HCT116 (cell line): ENCODE results near the gene FAM162B. TPM values are rescaled to one million over a fixed set of nuclear protein-coding genes. Genes with fewer than 3 reads are reported as not detected.

Source experiments
- ATAC-seq: fragments of 200-7000 bp; cut with Tn5 transposase; 2 replicates; pipeline ENCODE4 v1.9.1; 2020; ENCODE audit warnings: mild to moderate bottlenecking, moderate library complexity
- BruUV-seq: library from RNA; stranded (reverse); fragments of 400-500 nt; replicated peaks from 2 replicates; lab custom pipeline; 2021; lab: Mats Ljungman, UMichigan
- CTCF ChIA-PET: fragments of 300-600 bp; sonication (Branson Sonifier 250); formaldehyde crosslinking; loops from one replicate; lab custom pipeline; 2021; ENCODE audit warnings: antibody characterized with exemption; lab: Charles Lee
- POLR2A ChIA-PET: fragments of 300-600, 350-600 bp; sonication (Branson Sonifier 250); formaldehyde crosslinking; loops from one replicate; lab custom pipeline; 2021; ENCODE audit warnings: antibody characterized with exemption; lab: Charles Lee
- RAD21 ChIA-PET, 2 experiments: fragments of 300-600 bp; sonication (Branson Sonifier 250); formaldehyde crosslinking; loops; one replicate each; lab custom pipeline; 2023; ENCODE audit warnings: low total read pairs in 2 of 2; ENCODE audit not compliant: uncharacterized antibody in 2 of 2, unreplicated experiment in 2 of 2, low non-redundant PET in 1 of 2; lab: Charles Lee
- DNase-seq: peaks from one replicate; pipeline ENCODE4 v3.0.0-alpha.2; 2010; ENCODE audit warnings: low read depth, low spot score
- H2AFZ ChIP-seq: fragments of 200-600 bp; shearing (Covaris generic), sonication (generic); 2 replicates; pipeline ENCODE4 v1.6.1; 2017; ENCODE audit warnings: low read depth, mixed run types, mixed read lengths, antibody characterized with exemption, low read length; ENCODE audit not compliant: poor library complexity, severe bottlenecking
- H3K27ac ChIP-seq: 2 replicates; pipeline ENCODE4 v1.5.1; 2012; ENCODE audit warnings: low read depth, low read length
- H3K27me3 ChIP-seq: fragments of 200-600 bp; sonication (generic); 2 replicates; pipeline ENCODE4 v1.6.1; 2016; ENCODE audit warnings: mixed run types, low read length, mixed read lengths; ENCODE audit not compliant: insufficient read depth
- H3K36me3 ChIP-seq, 2 experiments: fragments of 200-500 bp in 1 of 2; fragments of 200-600 bp in 1 of 2; sonication (Bioruptor generic) in 1 of 2; sonication (generic) in 1 of 2; 2 replicates each; pipeline versions ENCODE4 v1.5.1 to v1.6.1; 2014 to 2016; ENCODE audit warnings: low read length in 2 of 2, inconsistent platforms in 1 of 2, mixed read lengths in 1 of 2, mixed run types in 1 of 2; ENCODE audit not compliant: insufficient read depth in 2 of 2, control insufficient read depth in 1 of 2
- H3K4me1 ChIP-seq, 2 experiments: fragments of 200-600 bp in 1 of 2; sonication (generic) in 1 of 2; 2 replicates each; pipeline versions ENCODE4 v1.5.1 to v1.6.1; 2012 to 2017; ENCODE audit warnings: low read length in 2 of 2, inconsistent platforms in 1 of 2, mild to moderate bottlenecking in 1 of 2, mixed read lengths in 1 of 2, mixed run types in 1 of 2, moderate library complexity in 1 of 2; ENCODE audit not compliant: insufficient read depth in 2 of 2, control insufficient read depth in 1 of 2
- H3K4me2 ChIP-seq: fragments of 200-600 bp; sonication (generic); 2 replicates; pipeline ENCODE4 v1.6.1; 2017; ENCODE audit warnings: mixed run types, low read length, mixed read lengths
- H3K4me3 ChIP-seq, 2 experiments: fragments of 200-600 bp in 1 of 2; sonication (generic) in 1 of 2; replicated peaks in 1 of 2; 2 replicates each; pipeline ENCODE4 v1.5.1; 2011 to 2016; ENCODE audit warnings: low read length in 2 of 2, control low read depth in 1 of 2, low read depth in 1 of 2, mild to moderate bottlenecking in 1 of 2, mixed read lengths in 1 of 2, mixed run types in 1 of 2
- H3K79me2 ChIP-seq: fragments of 200-600 bp; sonication (generic); 2 replicates; pipeline ENCODE4 v1.6.1; 2017; ENCODE audit warnings: mild to moderate bottlenecking, mixed run types, low read length, moderate library complexity, mixed read lengths; ENCODE audit not compliant: insufficient read depth
- H3K9ac ChIP-seq: fragments of 200-600 bp; sonication (generic); 2 replicates; pipeline ENCODE4 v1.6.1; 2016; ENCODE audit warnings: low read length, mixed read lengths
- H3K9me2 ChIP-seq: fragments of 200-600 bp; sonication (generic), shearing (Covaris generic); 2 replicates; pipeline ENCODE4 v1.6.1; 2017; ENCODE audit warnings: mixed run types, mild to moderate bottlenecking, moderate library complexity; ENCODE audit not compliant: insufficient read depth
- H3K9me3 ChIP-seq, 2 experiments: fragments of 200-500 bp in 1 of 2; fragments of 200-600 bp in 1 of 2; sonication (Bioruptor generic) in 1 of 2; sonication (generic) in 1 of 2; 2 replicates each; pipeline ENCODE4 v1.6.1; 2014 to 2017; ENCODE audit warnings: low read length in 2 of 2, mixed read lengths in 2 of 2, inconsistent platforms in 1 of 2, low read depth in 1 of 2, mild to moderate bottlenecking in 1 of 2, mixed run types in 1 of 2, moderate library complexity in 1 of 2; ENCODE audit not compliant: control insufficient read depth in 1 of 2, insufficient read depth in 1 of 2
- H4K20me1 ChIP-seq: fragments of 200-600 bp; sonication (generic), shearing (Covaris generic); 2 replicates; pipeline ENCODE4 v1.6.1; 2017; ENCODE audit warnings: mixed run types, mild to moderate bottlenecking, moderate library complexity; ENCODE audit not compliant: insufficient read depth
- CBX3 ChIP-seq: IDR thresholded peaks from 2 replicates; pipeline ENCODE4 v1.6.1; 2012; ENCODE audit warnings: low read depth
- CEBPB ChIP-seq: IDR thresholded peaks from 2 replicates; pipeline ENCODE4 v1.6.1; 2012; ENCODE audit warnings: low read depth
- EGR1 ChIP-seq: IDR thresholded peaks from 2 replicates; pipeline ENCODE4 v1.6.1; 2012; ENCODE audit warnings: low read depth
- ELF1 ChIP-seq: IDR thresholded peaks from 2 replicates; pipeline ENCODE4 v1.6.1; 2012; ENCODE audit warnings: low read depth, borderline replicate concordance
- EZH2 ChIP-seq: fragments of 200-600 bp; sonication (generic); IDR thresholded peaks from 2 replicates; pipeline ENCODE4 v1.6.1; 2017; ENCODE audit warnings: antibody characterized with exemption, mixed run types
- EZH2phosphoT487 ChIP-seq: fragments of 200-600 bp; IDR thresholded peaks from 2 replicates; pipeline ENCODE4 v1.6.1; 2018; ENCODE audit warnings: antibody characterized with exemption, borderline replicate concordance
- FOSL1 ChIP-seq: IDR thresholded peaks from 2 replicates; pipeline ENCODE4 v1.6.1; 2012; ENCODE audit warnings: low read depth
- JUND ChIP-seq: IDR thresholded peaks from 2 replicates; pipeline ENCODE4 v1.6.1; 2012
- MAX ChIP-seq: IDR thresholded peaks from 2 replicates; pipeline ENCODE4 v1.6.1; 2012
- POLR2A ChIP-seq: IDR thresholded peaks from 2 replicates; pipeline ENCODE4 v1.7.0; 2011; ENCODE audit warnings: borderline replicate concordance; ENCODE audit not compliant: insufficient read depth, insufficient read length; ENCODE audit errors: extremely low read depth
- POLR2AphosphoS5 ChIP-seq: IDR thresholded peaks from 2 replicates; pipeline ENCODE4 v1.6.1; 2011; ENCODE audit warnings: mild to moderate bottlenecking, low read depth, low read length, moderate library complexity
- RAD21 ChIP-seq: IDR thresholded peaks from 2 replicates; pipeline ENCODE4 v1.6.1; 2012; ENCODE audit warnings: low read depth, mild to moderate bottlenecking
- SIN3A ChIP-seq: IDR thresholded peaks from 2 replicates; pipeline ENCODE4 v1.6.1; 2012; ENCODE audit warnings: low read depth
- TCF7L2 ChIP-seq: IDR thresholded peaks from 2 replicates; pipeline ENCODE4 v1.7.0; 2011; ENCODE audit warnings: borderline replicate concordance, inconsistent platforms; ENCODE audit not compliant: insufficient read depth, insufficient read length; ENCODE audit errors: extremely low read depth
- YY1 ChIP-seq: IDR thresholded peaks from 2 replicates; pipeline ENCODE4 v1.6.1; 2011; ENCODE audit warnings: low read length, low read depth, moderate library complexity, mild to moderate bottlenecking; ENCODE audit not compliant: insufficient replicate concordance; ENCODE audit errors: extremely low read depth
- ZBTB33 ChIP-seq: IDR thresholded peaks from 2 replicates; pipeline ENCODE4 v1.6.1; 2011; ENCODE audit warnings: mild to moderate bottlenecking, low read length, moderate library complexity; ENCODE audit not compliant: insufficient replicate concordance; ENCODE audit errors: extremely low read depth
- ZFX ChIP-seq: fragments of 450-650 bp; IDR thresholded peaks from 2 replicates; pipeline ENCODE4 v1.6.1; 2017
- ZNF274 ChIP-seq: fragments of 200-500 bp; sonication (Bioruptor generic); IDR thresholded peaks from 2 replicates; pipeline ENCODE4 v1.6.1; 2014; ENCODE audit warnings: mild to moderate bottlenecking, low read depth, low read length, inconsistent platforms
- intact Hi-C: fragments of 100-400 bp; cut with micrococcal nuclease; formaldehyde crosslinking; loops from 2 replicates; pipeline ENCODE4 v1.10.0; 2022
- total RNA-seq: library from RNA; stranded (reverse); gene quantifications from one replicate; pipeline ENCODE4 v1.2.1, GENCODE V29; 2021; ENCODE audit not compliant: unreplicated experiment
- TF ChIP-seq, protein P1 (sequence below): IDR thresholded peaks from 2 replicates; pipeline ENCODE4 v1.6.1; 2012; ENCODE audit warnings: low read depth

The FAM162B gene
- total RNA-seq, 1 experiment from 2014 or later: not detected

DNA sequence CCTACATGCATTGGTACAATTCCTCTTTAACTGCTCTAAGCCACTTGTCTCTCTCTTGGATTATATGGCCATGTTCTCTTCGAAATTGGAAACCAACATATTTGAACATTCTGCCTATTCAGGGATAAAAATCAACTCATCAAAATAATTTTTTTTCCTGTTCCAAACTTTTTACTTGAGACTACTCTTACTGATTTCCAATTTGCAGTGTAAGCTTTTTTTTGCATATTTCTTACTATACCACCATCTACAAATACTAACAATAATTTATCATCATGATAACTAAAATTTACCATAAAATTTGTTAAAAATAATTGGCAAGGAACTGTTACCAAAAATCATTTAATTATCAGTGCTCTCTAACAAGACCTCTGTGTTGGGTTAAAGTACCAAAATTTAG lies 6.9 kb upstream of the FAM162B start (continued):
- no peak for TF ChIP-seq POLR2A

DNA sequence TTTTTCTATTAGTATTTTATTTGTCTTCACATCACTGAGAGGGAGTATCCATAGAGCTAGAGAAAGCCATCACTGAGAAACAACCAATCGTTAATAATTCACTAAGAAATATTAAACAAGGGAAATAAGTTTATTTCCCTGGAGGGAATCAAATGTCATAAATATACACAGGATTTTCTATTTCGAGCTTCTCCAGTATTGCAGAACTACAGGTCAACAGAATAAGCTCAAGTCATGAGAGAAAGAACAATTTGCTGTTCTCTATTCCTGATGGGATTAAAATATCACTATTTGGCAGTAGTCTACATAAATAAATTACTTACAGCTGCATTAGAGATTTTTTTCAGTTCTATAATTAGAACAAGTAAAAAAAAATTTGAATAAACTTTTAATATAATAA lies 2.2 kb upstream of the FAM162B start:
- H3K79me2 ChIP-seq: no peaks in the 10 kb centered on the region
- TF ChIP-seq TCF7L2 (no peak), ZNF274 (no peak), ELF1 (no peak), POLR2AphosphoS5 (no peak), RAD21 (no peak), MAX (no peak), JUND (no peak), SIN3A (no peak), ZBTB33 (no peak), YY1 (no peak), EGR1 (no peak), EZH2 (no peak), FOSL1 (no peak), EZH2phosphoT487 (no peak), CBX3 (no peak), ZFX (no peak), CEBPB (no peak)
- TF ChIP-seq, protein P1, sequence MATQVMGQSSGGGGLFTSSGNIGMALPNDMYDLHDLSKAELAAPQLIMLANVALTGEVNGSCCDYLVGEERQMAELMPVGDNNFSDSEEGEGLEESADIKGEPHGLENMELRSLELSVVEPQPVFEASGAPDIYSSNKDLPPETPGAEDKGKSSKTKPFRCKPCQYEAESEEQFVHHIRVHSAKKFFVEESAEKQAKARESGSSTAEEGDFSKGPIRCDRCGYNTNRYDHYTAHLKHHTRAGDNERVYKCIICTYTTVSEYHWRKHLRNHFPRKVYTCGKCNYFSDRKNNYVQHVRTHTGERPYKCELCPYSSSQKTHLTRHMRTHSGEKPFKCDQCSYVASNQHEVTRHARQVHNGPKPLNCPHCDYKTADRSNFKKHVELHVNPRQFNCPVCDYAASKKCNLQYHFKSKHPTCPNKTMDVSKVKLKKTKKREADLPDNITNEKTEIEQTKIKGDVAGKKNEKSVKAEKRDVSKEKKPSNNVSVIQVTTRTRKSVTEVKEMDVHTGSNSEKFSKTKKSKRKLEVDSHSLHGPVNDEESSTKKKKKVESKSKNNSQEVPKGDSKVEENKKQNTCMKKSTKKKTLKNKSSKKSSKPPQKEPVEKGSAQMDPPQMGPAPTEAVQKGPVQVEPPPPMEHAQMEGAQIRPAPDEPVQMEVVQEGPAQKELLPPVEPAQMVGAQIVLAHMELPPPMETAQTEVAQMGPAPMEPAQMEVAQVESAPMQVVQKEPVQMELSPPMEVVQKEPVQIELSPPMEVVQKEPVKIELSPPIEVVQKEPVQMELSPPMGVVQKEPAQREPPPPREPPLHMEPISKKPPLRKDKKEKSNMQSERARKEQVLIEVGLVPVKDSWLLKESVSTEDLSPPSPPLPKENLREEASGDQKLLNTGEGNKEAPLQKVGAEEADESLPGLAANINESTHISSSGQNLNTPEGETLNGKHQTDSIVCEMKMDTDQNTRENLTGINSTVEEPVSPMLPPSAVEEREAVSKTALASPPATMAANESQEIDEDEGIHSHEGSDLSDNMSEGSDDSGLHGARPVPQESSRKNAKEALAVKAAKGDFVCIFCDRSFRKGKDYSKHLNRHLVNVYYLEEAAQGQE: no peak
- ATAC-seq (no peak), DNase-seq (no peak)
- POLR2A ChIA-PET: no interaction called here
- H4K20me1 ChIP-seq: no peaks in the 10 kb centered on the region
- H3K4me2 ChIP-seq: no peak overlapping the region
- RAD21 ChIA-PET: no interaction called here
- BruUV-seq: no TSS peak
- H3K9me2 ChIP-seq: no peaks in the 10 kb centered on the region
- H2AFZ ChIP-seq: no peak overlapping the region
- H3K9me3 ChIP-seq: no peaks in the 10 kb centered on the region
- no peaks in the 10 kb centered on the region for H3K4me1 ChIP-seq
- no peak overlapping the region for H3K9ac ChIP-seq
- no peaks in the 10 kb centered on the region for H3K27me3 ChIP-seq
- no peak overlapping the region for H3K27ac ChIP-seq
- H3K36me3 ChIP-seq: no peaks in the 10 kb centered on the region
- intact Hi-C loops: no loop called here
- H3K4me3 ChIP-seq: no peak overlapping the region
- CTCF ChIA-PET: interaction anchor here (1.4 kb wide), 1 partner anchor 11 kb away, joined by 3 read pairs; no protein-coding TSS in a partner anchor
